IMR-90 (cell line): ENCODE measurements around the gene USB1. TPM values are rescaled to one million over a fixed set of nuclear protein-coding genes. Genes with fewer than 3 reads are reported as not detected.

ENCODE experiments used
- ATAC-seq: fragments of 200-7000 bp; cut with Tn5 transposase; 2 replicates; pipeline ENCODE4 v1.9.1; 2020; ENCODE audit warnings: low read depth, mild to moderate bottlenecking, moderate library complexity
- BruUV-seq: library from RNA; stranded (reverse); fragments of 400-500 nt; replicated peaks from 2 replicates; lab custom pipeline; 2021; lab: Mats Ljungman, UMichigan
- CTCF ChIA-PET: fragments of 300-600 bp; formaldehyde crosslinking; extraction: SDS; loops from one replicate; lab custom pipeline; 2021; ENCODE audit warnings: antibody characterized with exemption; lab: Yijun Ruan, JAX
- POLR2A ChIA-PET: fragments of 300-600 bp; sonication (Branson Sonifier 250); formaldehyde crosslinking; loops from one replicate; lab custom pipeline; 2022; ENCODE audit warnings: antibody characterized with exemption; ENCODE audit not compliant: unreplicated experiment; lab: Charles Lee
- DNase-seq: peaks from one replicate; pipeline ENCODE4 v3.0.0; 2013
- H2AFZ ChIP-seq: replicated peaks from 2 replicates; pipeline ENCODE3; 2013; ENCODE audit warnings: low read length, mild to moderate bottlenecking; ENCODE audit not compliant: poor library complexity
- H2AK5ac ChIP-seq: 2 replicates; pipeline ENCODE4 v1.6.1; 2013; ENCODE audit warnings: low read depth, low read length, inconsistent platforms
- H2AK9ac ChIP-seq: replicated peaks from 2 replicates; pipeline ENCODE3; 2013; ENCODE audit warnings: mild to moderate bottlenecking, low read depth, low read length, moderate library complexity; ENCODE audit not compliant: poor library complexity
- H2BK120ac ChIP-seq: 2 replicates; pipeline ENCODE4 v1.6.1; 2013; ENCODE audit warnings: low read depth, low read length, inconsistent platforms
- H2BK15ac ChIP-seq: 3 replicates; pipeline ENCODE4 v1.6.1; 2013; ENCODE audit warnings: low read depth, low read length, inconsistent platforms
- H2BK20ac ChIP-seq: 2 replicates; pipeline ENCODE4 v1.6.1; 2013; ENCODE audit warnings: low read depth, mild to moderate bottlenecking, inconsistent platforms, low read length, moderate library complexity
- H2BK5ac ChIP-seq: 2 replicates; pipeline ENCODE4 v1.6.1; 2013; ENCODE audit warnings: mild to moderate bottlenecking, low read depth, low read length, inconsistent platforms; ENCODE audit not compliant: poor library complexity, severe bottlenecking
- H3K14ac ChIP-seq: replicated peaks from 2 replicates; pipeline ENCODE4 v1.6.1; 2013; ENCODE audit warnings: low read depth, low read length, inconsistent platforms
- H3K18ac ChIP-seq: 2 replicates; pipeline ENCODE4 v1.6.1; 2013; ENCODE audit warnings: low read depth, low read length, control low read depth
- H3K23ac ChIP-seq: 2 replicates; pipeline ENCODE4 v1.6.1; 2013; ENCODE audit warnings: low read depth, low read length, inconsistent platforms
- H3K27ac ChIP-seq: 2 replicates; pipeline ENCODE4 v1.5.1; 2013; ENCODE audit warnings: mild to moderate bottlenecking, control low read depth, low read length; ENCODE audit not compliant: insufficient read depth
- H3K27me3 ChIP-seq: 2 replicates; pipeline ENCODE4 v1.6.1; 2013; ENCODE audit warnings: low read length; ENCODE audit not compliant: control insufficient read depth, insufficient read depth
- H3K36me3 ChIP-seq: 2 replicates; pipeline ENCODE4 v1.6.1; 2013; ENCODE audit warnings: low read length, mixed read lengths; ENCODE audit not compliant: control insufficient read depth, insufficient read depth
- H3K4ac ChIP-seq: 2 replicates; pipeline ENCODE4 v1.6.1; 2013; ENCODE audit warnings: low read depth, low read length, inconsistent platforms
- H3K4me1 ChIP-seq: 2 replicates; pipeline ENCODE4 v1.6.1; 2013; ENCODE audit warnings: low read length, mixed read lengths; ENCODE audit not compliant: control insufficient read depth, insufficient read depth
- H3K4me2 ChIP-seq: 2 replicates; pipeline ENCODE4 v1.6.1; 2013; ENCODE audit warnings: low read depth, mild to moderate bottlenecking, control low read depth, low read length, moderate library complexity
- H3K4me3 ChIP-seq: 2 replicates; pipeline ENCODE4 v1.5.1; 2013; ENCODE audit warnings: low read depth, mild to moderate bottlenecking, control low read depth, low read length, moderate library complexity; ENCODE audit not compliant: insufficient read depth
- H3K56ac ChIP-seq: 2 replicates; pipeline ENCODE4 v1.6.1; 2013; ENCODE audit warnings: low read length, inconsistent platforms; ENCODE audit not compliant: insufficient read depth; ENCODE audit errors: extremely low read depth
- H3K79me1 ChIP-seq, 2 experiments: 2 replicates each; pipeline ENCODE4 v1.6.1; 2013; ENCODE audit warnings: low read length in 2 of 2, inconsistent platforms in 1 of 2, low read depth in 1 of 2
- H3K9ac ChIP-seq: 2 replicates; pipeline ENCODE4 v1.6.1; 2013; ENCODE audit warnings: low read depth, low read length, control low read depth
- H3K9me1 ChIP-seq: 2 replicates; pipeline ENCODE4 v1.6.1; 2013; ENCODE audit warnings: low read length, inconsistent platforms; ENCODE audit not compliant: insufficient read depth
- H3K9me3 ChIP-seq: 2 replicates; pipeline ENCODE4 v1.6.1; 2013; ENCODE audit warnings: low read length; ENCODE audit not compliant: control insufficient read depth, insufficient read depth
- H4K20me1 ChIP-seq: 2 replicates; pipeline ENCODE4 v1.6.1; 2013; ENCODE audit warnings: low read length, inconsistent platforms; ENCODE audit not compliant: insufficient read depth
- H4K5ac ChIP-seq: 2 replicates; pipeline ENCODE4 v1.6.1; 2013; ENCODE audit warnings: mild to moderate bottlenecking, low read depth, low read length, control low read depth
- H4K8ac ChIP-seq, 2 experiments: 2 replicates each; pipeline ENCODE4 v1.6.1; 2013; ENCODE audit warnings: low read depth in 2 of 2, low read length in 2 of 2, control low read depth in 1 of 2, inconsistent platforms in 1 of 2
- H4K91ac ChIP-seq: 2 replicates; pipeline ENCODE4 v1.6.1; 2013; ENCODE audit warnings: low read depth, low read length, inconsistent platforms; ENCODE audit not compliant: insufficient read depth
- BHLHE40 ChIP-seq: fragments of 150-350 bp; IDR thresholded peaks from 2 replicates; pipeline ENCODE4 v1.6.1; 2016; ENCODE audit warnings: mild to moderate bottlenecking, low read depth, low read length
- CEBPB ChIP-seq: IDR thresholded peaks from 2 replicates; pipeline ENCODE4 v1.6.1; 2012; ENCODE audit warnings: low read depth, low read length, improper control_type of control experiment
- CHD1 ChIP-seq: IDR thresholded peaks from 2 replicates; pipeline ENCODE4 v1.6.1; 2012; ENCODE audit warnings: low read depth, low read length, improper control_type of control experiment
- MAFK ChIP-seq: IDR thresholded peaks from 2 replicates; pipeline ENCODE4 v1.6.1; 2012; ENCODE audit warnings: low read depth, low read length, improper control_type of control experiment
- MXI1 ChIP-seq: IDR thresholded peaks from 2 replicates; pipeline ENCODE4 v1.6.1; 2012; ENCODE audit warnings: low read depth, mild to moderate bottlenecking, low read length, moderate library complexity, borderline replicate concordance
- POLR2A ChIP-seq: IDR thresholded peaks from 2 replicates; pipeline ENCODE4 v1.6.1; 2012; ENCODE audit warnings: mild to moderate bottlenecking, low read depth, low read length
- RAD21 ChIP-seq: IDR thresholded peaks from 2 replicates; pipeline ENCODE4 v1.6.1; 2012; ENCODE audit warnings: low read length, improper control_type of control experiment
- WGBS, 2 experiments: methylation state at CpG; one replicate each; pipeline versions ENCODE4 v1.1.5 to v1.1.7; 2013; ENCODE audit warnings: missing lambda C conversion rate in 2 of 2; ENCODE audit not compliant: insufficient read length in 1 of 2; ENCODE audit errors: extremely low coverage in 2 of 2; 5-methylcytosine and 5-hydroxymethylcytosine counted together
- dilution Hi-C: fragments of 300-500 bp; cut with HindIII; formaldehyde crosslinking; loops from one replicate; pipeline ENCODE4 v1.14.3; 2018; ENCODE audit warnings: low sequenced_read_pairs; ENCODE audit not compliant: unreplicated experiment
- in situ Hi-C: fragments of 300-500 bp; cut with MboI; formaldehyde crosslinking; loops from 3 replicates; pipeline ENCODE4 v1.14.3; 2019; ENCODE audit warnings: low sequenced_read_pairs, inconsistent platforms, mixed read lengths
- intact Hi-C: fragments of 100-400 bp; cut with micrococcal nuclease; formaldehyde crosslinking; loops from 2 replicates; pipeline ENCODE4 v1.10.0; 2022
- polyA plus RNA-seq, 3 experiments: library from polyadenylated mRNA; depleted of rRNA; stranded (reverse); fragments of >200 nt; gene quantifications; 2 replicates each; pipeline ENCODE4 v1.2.3, GENCODE V29; 2012; ENCODE audit warnings: low replicate concordance in 1 of 3
- total RNA-seq: library from RNA; depleted of rRNA; stranded (reverse); fragments of >200 nt; gene quantifications from 2 replicates; pipeline ENCODE4 v1.2.3, GENCODE V29; 2012

USB1 gene
- total and polyA plus RNA-seq, 2 of the 4 experiments (the other 2 are of a cell fraction), result 45.9 to 94.9 TPM

DNA sequence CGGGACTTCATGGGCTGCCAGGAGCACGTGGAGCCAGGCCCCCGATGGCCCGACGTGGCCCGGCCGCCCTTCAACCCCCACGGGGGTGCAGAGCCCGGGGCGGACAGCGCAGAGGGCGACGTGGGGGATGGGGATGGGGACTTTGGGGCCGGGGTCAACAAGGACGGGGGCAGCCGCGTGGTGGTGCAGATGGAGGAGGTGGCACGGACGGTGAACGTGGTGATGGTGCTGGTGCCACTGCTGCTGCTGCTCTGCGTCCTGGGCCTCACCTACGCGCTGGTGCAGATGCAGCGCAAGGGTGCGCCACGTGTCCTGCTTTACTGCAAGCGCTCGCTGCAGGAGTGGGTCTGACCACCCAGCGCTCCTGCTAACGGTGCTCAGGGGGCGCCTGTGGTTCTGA lies 43.9 kb downstream of the USB1 start:
- Histone ChIP-seq H3K4ac (no peak overlapping the region), H3K4me3 (no peak overlapping the region), H3K9ac (no peak overlapping the region), H3K9me3 (no peaks in the 10 kb centered on the region), H2BK120ac (no peak overlapping the region), H3K18ac (no peak overlapping the region), H2BK15ac (no peak overlapping the region), H3K9me1 (no peaks in the 10 kb centered on the region), H3K79me1 (no peaks in the 10 kb centered on the region), H3K4me2 (no peak overlapping the region), H3K36me3 (no peaks in the 10 kb centered on the region), H4K91ac (no peak overlapping the region), H3K4me1 (no peaks in the 10 kb centered on the region), H4K8ac (no peak overlapping the region), H3K23ac (no peak overlapping the region), H2BK20ac (no peak overlapping the region), H3K27me3 (peaks cover 10% of the 10 kb centered on the region), H2AK9ac (no peak overlapping the region), H2AK5ac (no peak overlapping the region), H4K20me1 (no peaks in the 10 kb centered on the region), H3K27ac (no peak overlapping the region), H3K56ac (no peak overlapping the region), H2AFZ (no peak overlapping the region), H3K14ac (no peak overlapping the region), H4K5ac (no peak overlapping the region), H2BK5ac (no peak overlapping the region)
- intact Hi-C loops, result no loop called here
- DNase-seq (no peak), ATAC-seq (no peak)
- in situ Hi-C loops, result no loop called here
- BruUV-seq, result no TSS peak
- dilution Hi-C loops, result no loop called here
- WGBS, 2 experiments, result 88% methylated on average over 18 of the region's 31 CpGs; no CpG with 5 or more reads in 1 of the 2 experiments
- POLR2A ChIA-PET, result no interaction called here
- CTCF ChIA-PET, result no interaction called here
- TF ChIP-seq CHD1 (no peak), RAD21 (no peak), MAFK (no peak), POLR2A (no peak), BHLHE40 (no peak), CEBPB (no peak), MXI1 (no peak)
